Mononuclear cell (primary cell): ENCODE data around the gene PAPPA2. TPM values are rescaled to one million over a fixed set of nuclear protein-coding genes. Genes with fewer than 3 reads are reported as not detected.

Source experiments
- H3K27me3 ChIP-seq: 2 replicates; pipeline ENCODE4 v1.6.0; 2011; ENCODE audit warnings: low read length, control low read depth; ENCODE audit not compliant: insufficient read depth
- H3K4me1 ChIP-seq: 2 replicates; pipeline ENCODE4 v1.5.1; 2011; ENCODE audit warnings: mild to moderate bottlenecking, low read length, control low read depth; ENCODE audit not compliant: insufficient read depth
- H3K4me3 ChIP-seq: 2 replicates; pipeline ENCODE4 v1.5.1; 2011; ENCODE audit warnings: mild to moderate bottlenecking, low read length, moderate library complexity
- H3K9me3 ChIP-seq: 2 replicates; pipeline ENCODE4 v1.5.1; 2011; ENCODE audit warnings: low read depth, mild to moderate bottlenecking, control low read depth, low read length
- total RNA-seq: library from RNA; depleted of rRNA; stranded (reverse); fragments of >200 nt; gene quantifications from one replicate; pipeline ENCODE4 v1.2.3, GENCODE V29; 2012

Gene PAPPA2
- total RNA-seq, 1 donor = 0.10 TPM

DNA sequence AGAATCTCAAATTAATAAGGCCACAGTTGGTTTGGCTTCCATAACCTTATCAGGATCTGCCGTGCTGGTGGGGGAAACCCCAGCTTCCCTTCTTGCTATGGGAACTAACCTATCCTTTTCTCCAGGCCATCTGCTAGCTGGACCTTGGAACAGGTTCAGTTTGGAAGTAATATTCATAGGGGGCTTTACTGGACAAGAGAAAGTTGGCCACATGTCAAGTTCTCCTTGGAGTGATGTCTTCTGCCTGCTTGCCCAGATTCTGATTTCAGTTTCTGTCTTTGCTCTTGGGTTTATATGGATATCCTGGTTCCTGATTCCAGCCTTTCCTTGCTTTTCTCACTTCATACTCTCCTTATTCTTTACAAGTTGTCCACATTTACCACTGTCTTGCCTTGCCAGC, 421.9 kb downstream of the PAPPA2 start:
- Histone ChIP-seq H3K4me1 (no peaks in the 10 kb centered on the region), H3K4me3 (no peak overlapping the region), H3K27me3 (no peaks in the 10 kb centered on the region), H3K9me3 (no peaks in the 10 kb centered on the region)

DNA sequence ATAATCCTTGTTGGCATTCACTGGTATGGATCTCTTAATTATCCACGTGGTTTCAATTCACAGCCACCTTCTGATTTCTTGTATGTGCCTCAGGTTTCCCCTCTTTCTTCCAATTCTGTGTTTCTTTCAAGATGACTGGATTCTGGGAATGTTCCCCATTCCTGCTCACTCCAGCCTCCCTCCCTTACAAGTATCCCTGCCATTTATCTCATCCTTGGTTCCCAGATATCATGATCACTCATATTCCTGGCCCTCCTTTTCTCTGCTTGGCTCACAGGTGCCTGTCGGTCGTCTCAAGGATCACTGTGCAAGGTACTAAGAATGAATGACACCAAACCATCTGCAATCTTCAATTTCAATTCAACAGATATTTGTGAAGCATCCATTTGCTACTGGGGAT, 422.4 kb downstream of the PAPPA2 start:
- Histone ChIP-seq H3K4me1 (no peaks in the 10 kb centered on the region), H3K27me3 (no peaks in the 10 kb centered on the region)

GRCh38 chr1:176885751-176886150, 422.8 kb downstream of the PAPPA2 start:
- Histone ChIP-seq H3K9me3 (no peaks in the 10 kb centered on the region), H3K4me1 (no peaks in the 10 kb centered on the region), H3K27me3 (no peaks in the 10 kb centered on the region), H3K4me3 (no peak overlapping the region)

More for the DNA sequence above, 422.4 kb downstream of the PAPPA2 start:
- no peak overlapping the region for H3K4me3 ChIP-seq
- H3K9me3 ChIP-seq = no peaks in the 10 kb centered on the region

- no peaks in the 10 kb centered on the region for H3K9me3 ChIP-seq
- no peaks in the 10 kb centered on the region for H3K4me1 ChIP-seq
- no peak overlapping the region for H3K4me3 ChIP-seq
- H3K27me3 ChIP-seq = no peaks in the 10 kb centered on the region
These were observed 425.6 kb downstream of the PAPPA2 start for GRCh38 chr1:176888471-176889032.

DNA sequence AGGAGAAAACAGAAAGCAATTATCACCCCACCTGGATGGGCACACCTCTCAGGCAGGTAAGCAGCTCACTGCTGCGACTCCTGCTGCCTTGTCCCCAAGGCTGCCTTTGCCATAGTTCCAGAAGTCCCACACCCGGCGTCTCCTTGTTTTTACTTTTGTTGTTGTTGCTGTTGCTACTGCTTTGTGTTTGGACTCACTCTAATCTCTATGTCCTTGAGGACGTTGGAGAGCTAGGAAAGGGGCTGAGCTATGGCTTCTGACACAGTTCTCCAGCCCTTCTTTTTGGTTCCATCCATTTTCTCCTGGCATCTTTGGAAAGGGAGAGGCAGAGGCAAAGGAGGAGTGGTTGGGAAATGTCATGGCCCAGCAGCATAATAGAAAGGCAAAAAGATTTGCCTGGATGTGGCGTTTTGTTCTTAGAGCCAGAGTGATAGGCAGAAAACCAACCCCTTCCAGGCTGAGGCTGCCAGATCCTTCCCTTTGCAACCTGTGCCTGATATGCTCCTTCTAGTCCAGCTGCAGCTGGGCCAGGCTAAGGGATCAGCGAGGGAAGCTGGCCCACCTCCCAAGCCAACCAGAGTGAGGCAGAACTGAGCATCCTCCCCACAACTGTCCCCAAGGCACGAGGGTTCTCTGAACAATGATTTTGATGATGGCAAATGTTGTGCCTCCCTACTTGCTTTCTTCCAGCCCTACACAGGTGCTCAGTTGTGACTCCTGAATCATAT, 430.8 kb downstream of the PAPPA2 start:
- no peaks in the 10 kb centered on the region for H3K27me3 ChIP-seq
- no peaks in the 10 kb centered on the region for H3K9me3 ChIP-seq
- H3K4me1 ChIP-seq = no peaks in the 10 kb centered on the region
- H3K4me3 ChIP-seq = no peak overlapping the region

GRCh38 chr1:176894450-176894849, 431.5 kb downstream of the PAPPA2 start:
- H3K9me3 ChIP-seq = no peaks in the 10 kb centered on the region
- H3K4me1 ChIP-seq = no peaks in the 10 kb centered on the region
- H3K27me3 ChIP-seq = no peaks in the 10 kb centered on the region
- H3K4me3 ChIP-seq = no peak overlapping the region
